ENCODE measurements around the gene KCNC2. TPM values are rescaled to one million over a fixed set of nuclear protein-coding genes. Genes with fewer than 3 reads are reported as not detected.

The KCNC2 gene
- total RNA-seq, 1 experiment from 2014 or later: not detected

DNA sequence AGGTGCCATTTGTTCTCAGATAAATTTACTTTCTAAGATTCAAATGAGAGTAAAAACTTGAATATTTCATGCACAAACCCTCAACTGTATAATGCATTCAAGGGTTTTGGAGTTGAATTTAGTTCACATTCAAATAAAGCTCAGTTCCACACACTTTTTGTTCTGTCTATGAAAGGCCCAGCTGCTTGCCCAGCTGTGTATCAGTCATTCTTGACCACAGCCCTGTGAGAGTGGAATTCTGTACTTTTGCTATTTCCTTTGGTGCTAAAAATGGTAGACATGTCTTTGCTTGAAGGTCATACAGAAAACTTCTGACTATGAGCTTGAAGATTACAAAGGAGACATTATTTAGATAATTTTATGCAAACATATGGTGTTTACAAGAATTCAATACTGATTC lies 110.4 kb downstream of the KCNC2 start:
- no peaks in the 10 kb centered on the region for H3K27me3 ChIP-seq (ENCODE audit: control insufficient read depth, insufficient read depth, low read length)
- DNase-seq (ENCODE audit: low read depth, low spot score) (no peak), ATAC-seq (no peak)
- in situ Hi-C loops (cut with HindIII; ENCODE audit: low pct_unique_long_range_greater_than_20kb, low sequenced_read_pairs): no loop called here
- H3K36me3 ChIP-seq (ENCODE audit: control insufficient read depth, insufficient read depth, low read length): no peaks in the 10 kb centered on the region
- POLR2A ChIA-PET: no interaction called here
- CTCF ChIA-PET: interaction anchor here (0.6 kb wide), 1 partner anchor 306 kb away, joined by 3 read pairs; no protein-coding TSS in a partner anchor
- TF ChIP-seq POLR2AphosphoS5 (IDR thresholded peaks at IDR 0.05; ENCODE audit: low read depth, low read length) (no peak), SIN3A (IDR thresholded peaks at IDR 0.05; ENCODE audit: borderline replicate concordance, insufficient read depth, low read depth, low read length) (no peak), TCF7L2 (IDR thresholded peaks at IDR 0.05; ENCODE audit: low read depth, low read length) (no peak)
- TF ChIP-seq, protein P1, sequence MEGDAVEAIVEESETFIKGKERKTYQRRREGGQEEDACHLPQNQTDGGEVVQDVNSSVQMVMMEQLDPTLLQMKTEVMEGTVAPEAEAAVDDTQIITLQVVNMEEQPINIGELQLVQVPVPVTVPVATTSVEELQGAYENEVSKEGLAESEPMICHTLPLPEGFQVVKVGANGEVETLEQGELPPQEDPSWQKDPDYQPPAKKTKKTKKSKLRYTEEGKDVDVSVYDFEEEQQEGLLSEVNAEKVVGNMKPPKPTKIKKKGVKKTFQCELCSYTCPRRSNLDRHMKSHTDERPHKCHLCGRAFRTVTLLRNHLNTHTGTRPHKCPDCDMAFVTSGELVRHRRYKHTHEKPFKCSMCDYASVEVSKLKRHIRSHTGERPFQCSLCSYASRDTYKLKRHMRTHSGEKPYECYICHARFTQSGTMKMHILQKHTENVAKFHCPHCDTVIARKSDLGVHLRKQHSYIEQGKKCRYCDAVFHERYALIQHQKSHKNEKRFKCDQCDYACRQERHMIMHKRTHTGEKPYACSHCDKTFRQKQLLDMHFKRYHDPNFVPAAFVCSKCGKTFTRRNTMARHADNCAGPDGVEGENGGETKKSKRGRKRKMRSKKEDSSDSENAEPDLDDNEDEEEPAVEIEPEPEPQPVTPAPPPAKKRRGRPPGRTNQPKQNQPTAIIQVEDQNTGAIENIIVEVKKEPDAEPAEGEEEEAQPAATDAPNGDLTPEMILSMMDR (IDR thresholded peaks at IDR 0.05): no peak
- TF ChIP-seq, protein P2, sequence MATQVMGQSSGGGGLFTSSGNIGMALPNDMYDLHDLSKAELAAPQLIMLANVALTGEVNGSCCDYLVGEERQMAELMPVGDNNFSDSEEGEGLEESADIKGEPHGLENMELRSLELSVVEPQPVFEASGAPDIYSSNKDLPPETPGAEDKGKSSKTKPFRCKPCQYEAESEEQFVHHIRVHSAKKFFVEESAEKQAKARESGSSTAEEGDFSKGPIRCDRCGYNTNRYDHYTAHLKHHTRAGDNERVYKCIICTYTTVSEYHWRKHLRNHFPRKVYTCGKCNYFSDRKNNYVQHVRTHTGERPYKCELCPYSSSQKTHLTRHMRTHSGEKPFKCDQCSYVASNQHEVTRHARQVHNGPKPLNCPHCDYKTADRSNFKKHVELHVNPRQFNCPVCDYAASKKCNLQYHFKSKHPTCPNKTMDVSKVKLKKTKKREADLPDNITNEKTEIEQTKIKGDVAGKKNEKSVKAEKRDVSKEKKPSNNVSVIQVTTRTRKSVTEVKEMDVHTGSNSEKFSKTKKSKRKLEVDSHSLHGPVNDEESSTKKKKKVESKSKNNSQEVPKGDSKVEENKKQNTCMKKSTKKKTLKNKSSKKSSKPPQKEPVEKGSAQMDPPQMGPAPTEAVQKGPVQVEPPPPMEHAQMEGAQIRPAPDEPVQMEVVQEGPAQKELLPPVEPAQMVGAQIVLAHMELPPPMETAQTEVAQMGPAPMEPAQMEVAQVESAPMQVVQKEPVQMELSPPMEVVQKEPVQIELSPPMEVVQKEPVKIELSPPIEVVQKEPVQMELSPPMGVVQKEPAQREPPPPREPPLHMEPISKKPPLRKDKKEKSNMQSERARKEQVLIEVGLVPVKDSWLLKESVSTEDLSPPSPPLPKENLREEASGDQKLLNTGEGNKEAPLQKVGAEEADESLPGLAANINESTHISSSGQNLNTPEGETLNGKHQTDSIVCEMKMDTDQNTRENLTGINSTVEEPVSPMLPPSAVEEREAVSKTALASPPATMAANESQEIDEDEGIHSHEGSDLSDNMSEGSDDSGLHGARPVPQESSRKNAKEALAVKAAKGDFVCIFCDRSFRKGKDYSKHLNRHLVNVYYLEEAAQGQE (IDR thresholded peaks at IDR 0.05; ENCODE audit: insufficient read depth in 1 of 2, low read depth in 2 of 2, low read length in 1 of 2): no peak
- intact Hi-C loops (cut with micrococcal nuclease; ENCODE audit: unreplicated experiment): no loop called here
- H3K4me3 ChIP-seq (ENCODE audit: low read depth in 2 of 2, low read length in 2 of 2): no peak overlapping the region
- BruUV-seq (replicated peaks): no TSS peak
- no peaks in the 10 kb centered on the region for H3K9me3 ChIP-seq (ENCODE audit: control insufficient read depth, insufficient read depth, low read depth, low read length)
- no peak overlapping the region for H3K27ac ChIP-seq (ENCODE audit: low read length)
- no peaks in the 10 kb centered on the region for H3K4me1 ChIP-seq (ENCODE audit: control insufficient read depth, insufficient read depth, low read length)

DNA sequence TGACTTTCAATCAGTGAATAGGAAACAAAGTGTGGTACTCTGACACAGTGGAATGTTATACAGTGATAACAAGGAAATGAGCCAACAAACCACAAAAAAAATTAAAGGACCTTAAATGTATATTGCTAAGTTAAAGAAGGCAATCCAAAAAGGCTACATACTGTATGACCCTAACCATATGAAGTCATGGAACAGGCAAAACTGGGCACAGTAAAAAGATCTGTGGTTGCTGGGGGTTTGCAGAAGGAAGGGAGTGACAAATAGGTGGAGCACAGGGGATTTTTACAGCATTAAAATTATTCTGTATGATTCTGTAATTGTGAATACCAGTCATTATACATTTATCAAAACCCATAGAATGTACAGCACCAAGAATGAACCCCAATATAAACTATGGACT lies 112.6 kb downstream of the KCNC2 start:
- H3K4me1 ChIP-seq (ENCODE audit: control insufficient read depth, insufficient read depth, low read length): no peaks in the 10 kb centered on the region
- no peaks in the 10 kb centered on the region for H3K27me3 ChIP-seq (ENCODE audit: control insufficient read depth, insufficient read depth, low read length)
- no peak overlapping the region for H3K27ac ChIP-seq (ENCODE audit: low read length)
- intact Hi-C loops (cut with micrococcal nuclease; ENCODE audit: unreplicated experiment): no loop called here
- no peak overlapping the region for H3K4me3 ChIP-seq (ENCODE audit: low read depth in 2 of 2, low read length in 2 of 2)
- ATAC-seq (no peak), DNase-seq (ENCODE audit: low read depth, low spot score) (no peak)
- ChIA-PET CTCF (no interaction called here), POLR2A (no interaction called here)
- H3K9me3 ChIP-seq (ENCODE audit: control insufficient read depth, insufficient read depth, low read depth, low read length): no peaks in the 10 kb centered on the region
- no peak for TF ChIP-seq SIN3A (IDR thresholded peaks at IDR 0.05; ENCODE audit: borderline replicate concordance, insufficient read depth, low read depth, low read length)
- no peaks in the 10 kb centered on the region for H3K36me3 ChIP-seq (ENCODE audit: control insufficient read depth, insufficient read depth, low read length)
- no TSS peak for BruUV-seq (replicated peaks)
- in situ Hi-C loops (cut with HindIII; ENCODE audit: low pct_unique_long_range_greater_than_20kb, low sequenced_read_pairs): no loop called here

DNA sequence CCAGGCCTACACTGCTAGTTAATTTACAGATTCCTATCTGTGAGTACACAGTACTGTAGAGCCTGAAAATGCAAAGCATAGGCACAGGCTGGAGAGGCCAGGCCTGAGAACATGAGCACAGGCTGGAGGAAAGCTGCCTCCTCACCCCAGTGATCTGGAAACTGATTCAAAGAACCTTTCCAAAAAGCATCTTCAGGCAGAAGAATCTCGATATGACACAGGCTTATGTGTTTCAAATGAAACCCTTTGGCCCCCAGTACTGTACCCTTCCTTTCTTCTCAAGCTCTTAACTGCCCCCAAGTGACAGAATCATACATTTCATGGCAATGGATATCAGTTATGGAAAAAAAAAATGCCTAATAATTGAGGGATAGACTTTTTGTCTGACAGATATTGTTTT lies 122.0 kb downstream of the KCNC2 start:
- intact Hi-C loops (cut with micrococcal nuclease; ENCODE audit: unreplicated experiment): no loop called here
- no peaks in the 10 kb centered on the region for H3K36me3 ChIP-seq (ENCODE audit: control insufficient read depth, insufficient read depth, low read length)
- in situ Hi-C loops (cut with HindIII; ENCODE audit: low pct_unique_long_range_greater_than_20kb, low sequenced_read_pairs): no loop called here
- no peaks in the 10 kb centered on the region for H3K9me3 ChIP-seq (ENCODE audit: control insufficient read depth, insufficient read depth, low read depth, low read length)
- no peak overlapping the region for H3K4me3 ChIP-seq (ENCODE audit: low read depth in 2 of 2, low read length in 2 of 2)
- H3K27me3 ChIP-seq (ENCODE audit: control insufficient read depth, insufficient read depth, low read length): no peaks in the 10 kb centered on the region
- DNase-seq (ENCODE audit: low read depth, low spot score) (no peak), ATAC-seq (no peak)
- H3K27ac ChIP-seq (ENCODE audit: low read length): no peak overlapping the region
- CTCF ChIA-PET: interaction anchor here (0.6 kb wide), 1 partner anchor 71 kb away, joined by 4 read pairs; no protein-coding TSS in a partner anchor
- TF ChIP-seq, protein P1 (IDR thresholded peaks at IDR 0.05): peak; percentile 47
- TF ChIP-seq POLR2AphosphoS5 (IDR thresholded peaks at IDR 0.05; ENCODE audit: low read depth, low read length): no peak
- POLR2A ChIA-PET: no interaction called here
- H3K4me1 ChIP-seq (ENCODE audit: control insufficient read depth, insufficient read depth, low read length): no peaks in the 10 kb centered on the region
- no TSS peak for BruUV-seq (replicated peaks)
